Lower lobe of right lung (tissue), 2 donors: ENCODE measurements around the gene CSH1. TPM values are rescaled to one million over a fixed set of nuclear protein-coding genes. Genes with fewer than 3 reads are reported as not detected.
A peak's percentile ranks its signal among the peaks of the same experiment; 100 is the strongest.

Experiments used
- ATAC-seq, 2 donors: fragments of 200-7000 bp; cut with Tn5 transposase; one replicate each; pipeline ENCODE4 v1.9.1; 2020 to 2022; ENCODE audit warnings: mild to moderate bottlenecking in 2 of 2, moderate library complexity in 2 of 2
- DNase-seq: peaks from one replicate; pipeline ENCODE4 v3.0.0-alpha.2; 2020
- H3K27ac ChIP-seq: fragments of 200-600 bp; one replicate; pipeline ENCODE4 v1.8.0; 2022
- H3K27me3 ChIP-seq: fragments of 200-600 bp; one replicate; pipeline ENCODE4 v1.8.0; 2022; ENCODE audit warnings: low read depth
- H3K36me3 ChIP-seq: fragments of 200-600 bp; one replicate; pipeline ENCODE4 v1.8.0; 2022; ENCODE audit warnings: mild to moderate bottlenecking
- H3K4me1 ChIP-seq: fragments of 200-600 bp; one replicate; pipeline ENCODE4 v1.8.0; 2022
- H3K4me3 ChIP-seq: fragments of 200-600 bp; one replicate; pipeline ENCODE4 v1.8.0; 2022; ENCODE audit warnings: mild to moderate bottlenecking
- H3K9me3 ChIP-seq: fragments of 200-600 bp; one replicate; pipeline ENCODE4 v1.8.0; 2022
- CTCF ChIP-seq: fragments of 200-600 bp; IDR thresholded peaks from one replicate; pipeline ENCODE4 v1.8.0; 2022; ENCODE audit warnings: antibody characterized with exemption, mild to moderate bottlenecking
- intact Hi-C: fragments of 100-400 bp; cut with DNase I; formaldehyde crosslinking; loops from one replicate; pipeline ENCODE4 v1.11.0; 2022
- total RNA-seq: library from RNA; stranded (reverse); fragmentation: NEBNext Ultra II Directional; extraction: Animal tissue kit (Norgen Biotek cat#: 25700); gene quantifications from one replicate; pipeline ENCODE4 v1.2.1, GENCODE V29; 2021
- donor health status: DM: no; HTN: yes; CAD: no; lungs with severe emphysema.

Gene CSH1
- total RNA-seq, 1 donor from 2014 or later = not detected

- H3K36me3 ChIP-seq = no peaks in the 10 kb centered on the region
- H3K27ac ChIP-seq = no peak overlapping the region
- no peaks in the 10 kb centered on the region for H3K4me1 ChIP-seq
- no peak for TF ChIP-seq CTCF
- H3K9me3 ChIP-seq = no peaks in the 10 kb centered on the region
- no peak for ATAC-seq
- intact Hi-C loops = no loop called here
- DNase-seq = no peak
- no peak overlapping the region for H3K4me3 ChIP-seq
- H3K27me3 ChIP-seq = no peaks in the 10 kb centered on the region
These were observed 41.7 kb downstream of the CSH1 start for GRCh38 chr17:63854709-63855108.

GRCh38 chr17:63853260-63853659 is 43.1 kb downstream of the CSH1 start:
- Histone ChIP-seq H3K27ac (no peak overlapping the region), H3K9me3 (peaks cover 3% of the 10 kb centered on the region), H3K4me1 (peaks cover 8% of the 10 kb centered on the region), H3K4me3 (no peak overlapping the region), H3K36me3 (no peaks in the 10 kb centered on the region), H3K27me3 (no peaks in the 10 kb centered on the region)
- ATAC-seq = no peak
- TF ChIP-seq CTCF = no peak
- intact Hi-C loops = no loop called here
- DNase-seq = no peak

GRCh38 chr17:63850401-63850800 is 46.0 kb downstream of the CSH1 start:
- H3K9me3 ChIP-seq = peaks cover 3% of the 10 kb centered on the region
- no peak for ATAC-seq
- no peak overlapping the region for H3K27ac ChIP-seq
- no peak overlapping the region for H3K4me3 ChIP-seq
- no peak for DNase-seq
- H3K36me3 ChIP-seq = no peaks in the 10 kb centered on the region
- peaks cover 8% of the 10 kb centered on the region for H3K4me1 ChIP-seq
- intact Hi-C loops = no loop called here
- H3K27me3 ChIP-seq = no peaks in the 10 kb centered on the region
- no peak for TF ChIP-seq CTCF

- Histone ChIP-seq H3K9me3 (peaks cover 3% of the 10 kb centered on the region), H3K27ac (peak overlapping the region; percentile 78), H3K36me3 (no peaks in the 10 kb centered on the region), H3K4me3 (peak overlapping the region; percentile 43), H3K4me1 (peaks cover 10% of the 10 kb centered on the region), H3K27me3 (no peaks in the 10 kb centered on the region)
- DNase-seq (peak; percentile 95), ATAC-seq (peak; percentile 97)
- TF ChIP-seq CTCF = peak; percentile 54
- intact Hi-C loops = no loop called here
These were observed 47.3 kb downstream of the CSH1 start for GRCh38 chr17:63848834-63849689.

- TF ChIP-seq CTCF = no peak
- Histone ChIP-seq H3K4me1 (peaks cover 17% of the 10 kb centered on the region), H3K9me3 (peaks cover 3% of the 10 kb centered on the region), H3K4me3 (no peak overlapping the region), H3K36me3 (no peaks in the 10 kb centered on the region), H3K27me3 (no peaks in the 10 kb centered on the region), H3K27ac (no peak overlapping the region)
- DNase-seq (no peak), ATAC-seq (no peak)
- intact Hi-C loops = no loop called here
These were observed 48.7 kb downstream of the CSH1 start for GRCh38 chr17:63847525-63848249.
